ENCODE results near the gene GCC1.

The GCC1 gene

DNA sequence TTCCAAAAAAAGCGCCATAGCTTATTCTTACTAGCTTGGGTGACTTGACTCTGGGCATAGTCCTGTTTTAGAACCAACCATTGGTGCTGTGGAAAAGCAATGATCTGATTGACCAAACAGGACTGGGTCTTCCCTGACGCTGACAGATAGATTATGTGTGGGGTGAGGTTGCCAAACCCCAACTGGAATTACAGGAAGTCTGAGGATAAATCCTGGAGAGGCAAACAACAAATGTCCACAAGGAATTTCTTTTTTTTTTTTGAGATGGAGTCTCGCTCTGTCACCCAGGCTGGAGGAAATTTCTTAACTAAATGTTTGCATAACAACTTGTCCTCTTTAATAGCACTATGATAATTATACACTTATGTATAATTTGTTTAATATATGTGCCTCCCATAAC lies 19.2 kb downstream of the GCC1 start:
- no peak overlapping the region for H3K4me3 ChIP-seq (ENCODE audit: low read length, poor library complexity, severe bottlenecking)
- no peaks in the 10 kb centered on the region for H3K36me3 ChIP-seq (ENCODE audit: insufficient read depth, low read length)
- H3K4me2 ChIP-seq (ENCODE audit: low read depth, low read length, poor library complexity, severe bottlenecking), result no peak overlapping the region
- H3K9ac ChIP-seq (ENCODE audit: low read depth, low read length, poor library complexity, severe bottlenecking), result no peak overlapping the region
- no peak overlapping the region for H2AFZ ChIP-seq (ENCODE audit: low read length)
- H3K79me2 ChIP-seq (ENCODE audit: insufficient read depth, low read length), result no peaks in the 10 kb centered on the region
- H4K20me1 ChIP-seq (ENCODE audit: insufficient read depth, low read length, poor library complexity, severe bottlenecking), result no peaks in the 10 kb centered on the region
- no peaks in the 10 kb centered on the region for H3K4me1 ChIP-seq (ENCODE audit: insufficient read depth, low read length, poor library complexity, severe bottlenecking)
- TF ChIP-seq EZH2phosphoT487 (IDR thresholded peaks at IDR 0.05; ENCODE audit: borderline replicate concordance) (no peak), CTCF (conservative IDR thresholded peaks at IDR 0.05; ENCODE audit: low read length) (no peak)
- no peaks in the 10 kb centered on the region for H3F3A ChIP-seq (ENCODE audit: low read depth)
- H3K27me3 ChIP-seq (ENCODE audit: insufficient read depth, low read length, poor library complexity, severe bottlenecking), result no peaks in the 10 kb centered on the region
- no peaks in the 10 kb centered on the region for H3K9me2 ChIP-seq (replicated peaks; ENCODE audit: low read depth, low read length)
- no peaks in the 10 kb centered on the region for H3K9me3 ChIP-seq (ENCODE audit: insufficient read depth, low read depth, low read length)

DNA sequence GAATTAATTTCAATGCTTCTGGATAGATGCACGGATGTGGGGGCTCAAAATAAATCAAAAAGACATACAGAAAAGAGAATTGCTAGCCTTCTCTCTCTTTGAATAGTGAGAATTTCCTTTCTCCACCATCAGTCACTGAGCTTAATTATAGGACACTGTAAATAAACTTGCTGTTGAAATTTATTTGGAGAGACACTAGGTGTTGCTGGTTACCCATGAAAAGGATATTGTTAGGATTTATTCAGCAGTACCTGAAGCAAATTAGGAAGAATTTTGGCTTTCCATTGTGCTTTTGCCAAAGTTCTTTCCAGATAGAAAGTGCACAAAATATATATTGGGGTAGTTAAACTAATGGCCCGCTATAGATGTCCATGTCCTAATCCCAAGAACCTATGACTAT lies 27.6 kb downstream of the GCC1 start:
- H3F3A ChIP-seq (ENCODE audit: low read depth), result no peaks in the 10 kb centered on the region
- H2AFZ ChIP-seq (ENCODE audit: low read length), result no peak overlapping the region
- no peak overlapping the region for H3K4me2 ChIP-seq (ENCODE audit: low read depth, low read length, poor library complexity, severe bottlenecking)
- H3K36me3 ChIP-seq (ENCODE audit: insufficient read depth, low read length), result no peaks in the 10 kb centered on the region
- no peaks in the 10 kb centered on the region for H3K4me1 ChIP-seq (ENCODE audit: insufficient read depth, low read length, poor library complexity, severe bottlenecking)
- TF ChIP-seq CTCF (conservative IDR thresholded peaks at IDR 0.05; ENCODE audit: low read length) (no peak), EZH2phosphoT487 (IDR thresholded peaks at IDR 0.05; ENCODE audit: borderline replicate concordance) (no peak)
- H3K4me3 ChIP-seq (ENCODE audit: low read length, poor library complexity, severe bottlenecking), result no peak overlapping the region
- H3K9ac ChIP-seq (ENCODE audit: low read depth, low read length, poor library complexity, severe bottlenecking), result no peak overlapping the region
- H3K9me3 ChIP-seq (ENCODE audit: insufficient read depth, low read depth, low read length), result no peaks in the 10 kb centered on the region
- H3K9me2 ChIP-seq (replicated peaks; ENCODE audit: low read depth, low read length), result no peaks in the 10 kb centered on the region
- H3K79me2 ChIP-seq (ENCODE audit: insufficient read depth, low read length), result no peaks in the 10 kb centered on the region
- no peaks in the 10 kb centered on the region for H3K27me3 ChIP-seq (ENCODE audit: insufficient read depth, low read length, poor library complexity, severe bottlenecking)
- no peaks in the 10 kb centered on the region for H4K20me1 ChIP-seq (ENCODE audit: insufficient read depth, low read length, poor library complexity, severe bottlenecking)

DNA sequence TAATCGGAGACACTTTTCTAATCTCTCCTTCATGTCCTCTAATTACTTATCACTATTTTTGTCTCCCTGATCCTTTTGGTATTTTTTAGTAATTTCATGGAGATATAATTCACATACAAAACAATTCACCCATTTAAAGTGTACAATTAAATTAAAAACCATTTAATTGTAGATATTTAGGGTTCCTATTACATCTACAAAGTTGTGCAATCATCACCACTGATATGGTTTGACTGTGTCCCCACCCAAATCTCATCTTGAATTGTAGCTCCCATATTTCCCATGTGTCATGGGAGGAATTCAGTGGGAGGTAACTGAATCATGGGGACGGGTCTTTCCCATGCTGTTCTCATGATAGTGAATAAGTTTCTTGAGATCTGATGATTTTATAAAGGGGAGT lies 29.0 kb downstream of the GCC1 start:
- no peak for TF ChIP-seq EZH2phosphoT487 (IDR thresholded peaks at IDR 0.05; ENCODE audit: borderline replicate concordance)
- TF ChIP-seq CTCF (conservative IDR thresholded peaks at IDR 0.05; ENCODE audit: low read length), result no peak
- no peak overlapping the region for H3K4me3 ChIP-seq (ENCODE audit: low read length, poor library complexity, severe bottlenecking)
- no peak overlapping the region for H3K4me2 ChIP-seq (ENCODE audit: low read depth, low read length, poor library complexity, severe bottlenecking)
- H3K9ac ChIP-seq (ENCODE audit: low read depth, low read length, poor library complexity, severe bottlenecking), result no peak overlapping the region
- H3F3A ChIP-seq (ENCODE audit: low read depth), result no peaks in the 10 kb centered on the region
- H3K4me1 ChIP-seq (ENCODE audit: insufficient read depth, low read length, poor library complexity, severe bottlenecking), result no peaks in the 10 kb centered on the region
- no peaks in the 10 kb centered on the region for H3K9me2 ChIP-seq (replicated peaks; ENCODE audit: low read depth, low read length)
- H4K20me1 ChIP-seq (ENCODE audit: insufficient read depth, low read length, poor library complexity, severe bottlenecking), result no peaks in the 10 kb centered on the region
- no peaks in the 10 kb centered on the region for H3K36me3 ChIP-seq (ENCODE audit: insufficient read depth, low read length)
- H3K27me3 ChIP-seq (ENCODE audit: insufficient read depth, low read length, poor library complexity, severe bottlenecking), result no peaks in the 10 kb centered on the region
- H3K79me2 ChIP-seq (ENCODE audit: insufficient read depth, low read length), result no peaks in the 10 kb centered on the region
- H3K9me3 ChIP-seq (ENCODE audit: insufficient read depth, low read depth, low read length), result no peaks in the 10 kb centered on the region
- no peak overlapping the region for H2AFZ ChIP-seq (ENCODE audit: low read length)
